Right cardiac atrium (tissue), 5 donors: ENCODE results near the gene NPY5R. TPM values are rescaled to one million over a fixed set of nuclear protein-coding genes. Genes with fewer than 3 reads are reported as not detected.
A peak's percentile ranks its signal among the peaks of the same experiment; 100 is the strongest.

Experiments
- ATAC-seq, 2 donors: fragments of 200-7000 bp; cut with Tn5 transposase; one replicate each; pipeline versions ENCODE4 v1.8.0 to v1.9.1; 2020; ENCODE audit warnings: moderate library complexity in 2 of 2, mild to moderate bottlenecking in 1 of 2
- DNase-seq, 3 donors: peaks; one replicate each; pipeline ENCODE4 v3.0.0-alpha.2; 2020
- H3K27ac ChIP-seq: one replicate; pipeline ENCODE4 v1.5.1; 2013; ENCODE audit warnings: mild to moderate bottlenecking, low read length, control low read depth, moderate library complexity
- H3K27me3 ChIP-seq: one replicate; pipeline ENCODE4 v1.6.1; 2013; ENCODE audit not compliant: control insufficient read depth, insufficient read depth
- H3K4me1 ChIP-seq: one replicate; pipeline ENCODE4 v1.6.1; 2013; ENCODE audit warnings: low read length; ENCODE audit not compliant: control insufficient read depth, insufficient read depth
- H3K4me3 ChIP-seq: one replicate; pipeline ENCODE4 v1.5.1; 2013; ENCODE audit warnings: low read length, control low read depth
- H3K9me3 ChIP-seq: one replicate; pipeline ENCODE4 v1.6.1; 2013; ENCODE audit warnings: low read length; ENCODE audit not compliant: control insufficient read depth
- WGBS: extraction: QIAGEN DNeasy Blood & Tissue Kit; methylation state at CpG from one replicate; pipeline ENCODE4 v1.1.7; 2013; 5-methylcytosine and 5-hydroxymethylcytosine counted together
- intact Hi-C, 4 donors: fragments of 100-400 bp; cut with DNase I; formaldehyde crosslinking; loops; one replicate each; pipeline versions ENCODE4 v1.11.0 to v1.14.0; 2022 to 2023
- long read RNA-seq, 4 donors: library from polyadenylated mRNA; unstranded; transcript quantifications; one replicate each; pipeline ENCODE4 v2.0.0, GENCODE V29; 2020 to 2021
- polyA plus RNA-seq: library from polyadenylated mRNA; stranded (reverse); fragments of 200-250 nt; gene quantifications from one replicate; pipeline ENCODE4 v1.2.3, GENCODE V29; 2013
- total RNA-seq, 4 donors: library from RNA; stranded (reverse); fragmentation: NEBNext Ultra II Directional; extraction: Animal tissue kit (Norgen Biotek cat#: 25700); gene quantifications; one replicate each; pipeline ENCODE4 v1.2.1, GENCODE V29; 2021
- donor health status: healthy with polysubstance abuse.
- donor health status: DM: no; HTN: yes; CAD: no.
- donor health status: DM: no; HTN: no; CAD: no.
- donor health status: DM: no; HTN: yes; CAD: no; lungs with severe emphysema.
- donor health status: DM: yes; HTN: yes; CAD: no.

NPY5R gene
- 1 to 10 TPM in 1 of 4 donors, under 1 TPM in 3; 0.25 to 2.0 (median 0.62) TPM for total RNA-seq
- polyA plus RNA-seq: 0.93 TPM
- long read RNA-seq, donor 1, transcript NPY5R-201 (4 exons, 1,843 nt): major isoform, 6 of 8 reads
- long read RNA-seq, donor 1, partial matches to known transcripts: 0 of 8 reads
- long read RNA-seq, donor 1, other reads (novel, unspliced or antisense): 2 of 8 reads
- long read RNA-seq, donor 2: 0 reads
- long read RNA-seq, donor 3, partial matches to known transcripts: 0 of 3 reads
- long read RNA-seq, donor 3, other reads (novel, unspliced or antisense): 2 of 3 reads
- long read RNA-seq, donor 4: 0 reads

DNA sequence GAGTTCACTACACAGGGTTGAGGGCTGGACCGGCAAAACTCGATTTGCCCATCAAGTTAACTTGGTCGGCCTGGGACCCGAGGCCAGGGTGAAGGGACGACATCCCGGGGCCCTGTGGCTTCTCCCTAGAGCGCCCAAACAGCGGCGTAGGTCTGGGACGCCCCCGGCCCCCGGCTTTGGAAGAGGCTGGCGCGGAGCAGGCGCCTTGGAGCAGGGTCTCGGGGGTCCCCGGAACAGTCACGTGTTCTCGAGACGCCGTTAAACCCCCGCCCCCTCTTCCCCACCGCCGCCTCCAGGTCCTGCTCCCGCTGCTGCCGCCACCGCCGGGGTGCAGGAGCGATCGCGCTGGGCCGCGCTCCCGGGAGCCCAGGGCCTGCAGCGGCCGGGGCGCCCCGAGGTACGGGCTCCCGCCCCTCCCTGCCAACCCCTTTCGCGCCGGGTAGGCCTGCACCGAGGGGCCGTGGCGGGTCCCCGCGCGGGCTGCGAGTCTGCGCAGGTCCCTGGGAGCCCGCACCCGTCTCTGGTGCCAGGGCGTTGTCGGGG lies at the start of gene NPY5R:
Gene NPY5R (plus strand): TSS at position 289 of the 543 bp plus-strand sequence. CDS start 6,382 bp downstream, outside the sequence.
- 1% methylated on average over 55 of the region's 55 CpGs for WGBS
- Histone ChIP-seq H3K27ac (peak within 1 kb of the TSS; percentile 27), H3K27me3 (no peaks in the 10 kb centered on the region), H3K4me1 (no peaks in the 10 kb centered on the region), H3K4me3 (peak within 1 kb of the TSS; percentile 51), H3K9me3 (no peaks in the 10 kb centered on the region)
- DNase-seq (peak in 2 of 3 donors; percentile 58 to 64), ATAC-seq (peak; percentile 84 to 90)
- intact Hi-C loops: no loop called here

DNA sequence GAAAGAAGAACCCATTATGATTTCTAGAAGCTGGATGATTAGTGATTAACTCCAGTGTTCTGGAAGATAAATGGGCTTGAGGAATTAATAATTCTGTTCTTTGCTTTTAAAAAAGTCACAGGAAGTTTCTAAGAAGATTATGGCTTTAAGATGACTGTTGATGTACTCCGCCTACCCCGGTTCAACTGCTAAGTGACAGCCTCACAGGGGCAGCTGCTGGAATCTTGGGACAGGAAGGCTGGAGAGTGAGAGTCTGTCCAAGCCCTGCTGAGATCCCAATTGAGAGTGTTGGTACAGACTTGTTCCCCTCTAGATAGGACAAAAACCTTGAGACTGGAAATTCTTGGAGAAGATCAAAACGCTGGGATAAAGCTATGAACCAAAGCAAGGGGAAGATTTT lies 48.6 kb upstream of the NPY5R start:
- Histone ChIP-seq H3K9me3 (no peaks in the 10 kb centered on the region), H3K27ac (no peak overlapping the region), H3K4me3 (no peak overlapping the region), H3K27me3 (no peaks in the 10 kb centered on the region), H3K4me1 (no peaks in the 10 kb centered on the region)
- intact Hi-C loops: no loop called here
- DNase-seq: no peak
- WGBS: 64% methylated on average over 3 of the region's 3 CpGs
- ATAC-seq: no peak

DNA sequence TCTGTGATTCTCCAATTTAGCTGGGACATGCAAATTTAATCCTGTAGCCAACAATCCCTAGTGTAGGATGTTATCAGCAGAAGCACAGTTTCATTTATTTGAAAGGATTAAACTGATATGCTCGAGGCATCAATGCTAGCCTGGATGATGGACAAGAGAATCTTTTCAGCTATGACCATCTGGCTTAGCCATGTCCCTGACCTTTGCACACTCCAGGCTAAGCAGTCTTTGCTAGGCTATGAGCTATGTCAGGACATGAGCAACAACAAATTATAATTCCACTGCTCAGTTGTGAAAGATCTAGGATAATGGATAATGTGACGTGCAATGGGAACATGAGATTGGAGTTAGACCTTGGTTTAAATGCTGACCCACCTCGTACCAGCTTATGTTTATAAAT lies 43.2 kb upstream of the NPY5R start:
- WGBS: 55% methylated on average over 3 of the region's 3 CpGs
- Histone ChIP-seq H3K9me3 (no peaks in the 10 kb centered on the region), H3K4me3 (no peak overlapping the region), H3K27me3 (no peaks in the 10 kb centered on the region), H3K4me1 (no peaks in the 10 kb centered on the region), H3K27ac (no peak overlapping the region)
- DNase-seq (no peak), ATAC-seq (no peak)
- intact Hi-C loops: no loop called here

DNA sequence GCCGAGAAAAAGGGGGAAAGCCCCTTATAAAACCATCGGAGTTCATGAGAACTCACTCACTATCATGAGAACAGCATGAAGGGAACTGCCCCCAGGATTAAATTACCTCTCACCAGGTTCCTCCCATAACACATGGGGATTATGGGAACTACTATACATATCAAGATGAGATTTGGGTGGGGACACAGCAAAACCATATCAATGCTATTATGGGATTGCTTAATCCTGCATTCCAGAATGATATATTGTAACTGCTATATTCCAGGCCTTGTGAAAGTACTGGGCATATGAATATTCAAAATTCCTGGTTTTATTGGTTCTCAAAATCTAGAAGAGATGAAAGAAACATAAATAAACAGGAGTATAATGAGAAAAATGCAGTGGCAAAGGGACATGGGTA lies 40.6 kb upstream of the NPY5R start:
- DNase-seq: no peak
- no peak overlapping the region for H3K4me3 ChIP-seq
- no peak overlapping the region for H3K27ac ChIP-seq
- WGBS: 94% methylated on average over 2 of the region's 2 CpGs
- intact Hi-C loops: no loop called here
- H3K4me1 ChIP-seq: no peaks in the 10 kb centered on the region
- no peaks in the 10 kb centered on the region for H3K27me3 ChIP-seq
- no peak for ATAC-seq
- H3K9me3 ChIP-seq: no peaks in the 10 kb centered on the region

DNA sequence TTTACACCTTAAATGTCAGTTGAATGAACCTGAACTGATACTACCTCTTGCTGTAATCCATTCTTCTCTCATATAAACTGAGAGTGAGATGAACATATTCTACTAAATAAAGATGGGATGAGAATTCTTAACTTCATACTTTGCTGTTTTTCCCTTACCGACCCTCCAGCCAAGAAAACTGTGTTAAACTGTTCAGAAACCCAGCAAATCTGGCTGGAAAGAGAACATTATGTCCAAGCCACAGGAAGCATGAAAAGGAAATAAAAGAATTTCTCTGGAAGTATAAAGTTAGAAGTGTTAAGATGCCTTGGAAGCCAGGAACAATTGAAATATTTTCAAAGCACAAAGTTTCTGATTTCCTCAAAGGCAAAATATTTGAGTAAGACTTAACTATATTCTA lies 34.2 kb upstream of the NPY5R start:
- DNase-seq: no peak
- no peaks in the 10 kb centered on the region for H3K27me3 ChIP-seq
- no peaks in the 10 kb centered on the region for H3K4me1 ChIP-seq
- no peak overlapping the region for H3K4me3 ChIP-seq
- 37% methylated on average over 1 of the region's 1 CpG for WGBS
- ATAC-seq: no peak
- no peaks in the 10 kb centered on the region for H3K9me3 ChIP-seq
- H3K27ac ChIP-seq: no peak overlapping the region
- intact Hi-C loops: no loop called here

DNA sequence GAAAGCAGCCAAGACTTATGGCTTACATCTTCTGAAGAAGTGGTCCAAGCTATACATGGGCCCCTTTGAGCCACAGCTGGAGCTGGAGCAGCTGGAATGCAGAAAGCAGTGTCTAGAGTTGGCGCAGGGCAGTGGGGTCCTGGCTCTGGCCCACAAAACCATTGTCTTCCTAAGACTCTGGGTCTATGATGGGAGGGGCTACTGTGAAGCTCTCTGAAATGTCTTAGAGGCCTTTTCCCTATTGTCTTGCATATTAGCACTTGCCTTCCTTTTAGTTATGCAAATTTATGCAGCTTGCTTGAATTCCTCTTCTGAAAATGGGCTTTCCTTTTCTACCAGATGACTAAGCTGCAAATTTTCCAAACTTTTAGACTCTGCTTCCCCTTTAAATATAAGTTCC lies 26.6 kb upstream of the NPY5R start:
- DNase-seq: no peak
- no peak for ATAC-seq
- intact Hi-C loops: no loop called here
- Histone ChIP-seq H3K4me3 (no peak overlapping the region), H3K4me1 (no peaks in the 10 kb centered on the region), H3K9me3 (peaks cover 4% of the 10 kb centered on the region), H3K27me3 (no peaks in the 10 kb centered on the region), H3K27ac (no peak overlapping the region)
- WGBS: 0% methylated on average over 1 of the region's 1 CpG

DNA sequence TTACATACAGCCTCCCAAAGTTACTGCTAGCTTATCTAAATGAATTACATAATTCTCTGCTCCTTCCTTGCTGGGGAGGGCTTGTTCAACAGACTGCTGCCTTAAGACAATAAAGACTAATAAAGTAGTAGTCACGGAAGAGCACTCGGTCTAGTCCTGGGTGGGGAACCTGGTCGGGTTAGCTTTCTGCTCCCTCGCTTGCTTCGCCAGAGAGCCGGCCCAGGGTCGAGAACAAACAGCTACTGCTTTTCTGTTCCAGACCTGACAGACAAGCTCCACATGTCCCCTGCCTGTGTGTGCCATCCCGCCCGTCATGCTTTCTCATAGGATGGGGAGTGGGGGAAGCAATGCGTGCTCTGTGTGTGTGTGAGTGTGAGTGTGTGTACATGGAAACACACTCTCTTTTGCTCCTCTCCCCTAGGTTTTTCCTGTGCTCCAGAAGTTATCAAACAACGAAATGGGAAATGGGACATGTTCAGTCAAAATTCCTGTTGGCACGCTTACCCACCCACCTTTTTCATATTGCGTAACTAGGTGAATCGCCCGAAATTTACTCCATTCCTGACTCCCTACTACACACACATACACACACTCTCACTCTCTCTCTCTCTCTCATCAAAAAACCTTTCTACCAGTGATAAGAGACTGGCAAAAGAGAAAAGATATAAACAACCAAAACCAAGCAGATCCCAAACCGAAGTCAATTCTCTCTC lies 12.6 kb upstream of the NPY5R start:
- no peaks in the 10 kb centered on the region for H3K4me1 ChIP-seq
- WGBS: 33% methylated on average over 16 of the region's 16 CpGs
- DNase-seq: peak in 2 of 3 donors; percentile 18 to 46
- no peaks in the 10 kb centered on the region for H3K9me3 ChIP-seq
- intact Hi-C loops: loop anchor here in 2 of 4 donors (5.0 to 10.0 kb wide), 2 partner anchors 686 to 834 kb away; no protein-coding TSS in a partner anchor
- no peaks in the 10 kb centered on the region for H3K27me3 ChIP-seq
- no peak overlapping the region for H3K27ac ChIP-seq
- H3K4me3 ChIP-seq: peak overlapping the region; percentile 60
- ATAC-seq: peak in 1 of 2 donors; percentile 20

DNA sequence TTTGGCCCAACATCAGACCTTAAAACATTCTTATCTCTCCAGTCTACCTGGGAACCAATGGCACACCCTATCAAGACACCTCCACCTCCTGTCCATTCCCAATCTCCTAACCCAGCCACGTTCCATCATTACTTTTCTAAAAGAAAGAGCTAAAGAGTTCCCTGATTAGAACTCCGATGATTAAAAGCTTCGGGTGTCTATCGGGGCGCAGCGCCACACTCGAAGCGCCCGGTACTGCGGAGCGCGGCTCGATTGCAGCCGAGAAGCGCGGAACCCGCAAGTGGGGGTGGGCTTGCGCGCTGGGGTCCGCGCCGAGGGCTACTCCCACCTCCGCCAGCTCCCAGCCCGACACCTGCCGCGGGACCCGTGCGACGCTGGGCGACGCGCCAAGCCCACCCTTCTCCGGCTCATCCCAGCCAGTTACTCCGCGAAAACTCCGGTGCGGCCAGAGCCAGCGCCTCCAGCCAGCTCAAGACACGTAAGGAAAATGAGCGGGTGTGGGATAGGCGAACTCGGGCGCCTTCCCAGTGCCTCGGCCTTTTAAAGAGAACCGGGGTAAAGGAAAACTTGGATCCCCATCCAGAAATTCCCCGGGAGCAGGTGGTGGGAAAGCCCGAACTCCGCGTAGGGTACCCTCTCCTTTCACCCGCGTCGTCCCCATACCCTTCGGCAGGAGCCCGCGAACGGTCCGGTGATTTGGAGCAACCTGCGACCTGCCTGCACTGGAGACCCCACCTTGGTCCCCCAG lies 11.9 kb upstream of the NPY5R start:
- Histone ChIP-seq H3K27ac (no peak overlapping the region), H3K9me3 (no peaks in the 10 kb centered on the region), H3K4me3 (peak overlapping the region; percentile 60), H3K27me3 (no peaks in the 10 kb centered on the region), H3K4me1 (no peaks in the 10 kb centered on the region)
- DNase-seq (peak; percentile 33 to 76 (median 69)), ATAC-seq (peak; percentile 72 to 74)
- 2% methylated on average over 58 of the region's 58 CpGs for WGBS
- intact Hi-C loops: loop anchor here in 2 of 4 donors (5.0 to 10.0 kb wide), 2 partner anchors 687 to 835 kb away; no protein-coding TSS in a partner anchor

DNA sequence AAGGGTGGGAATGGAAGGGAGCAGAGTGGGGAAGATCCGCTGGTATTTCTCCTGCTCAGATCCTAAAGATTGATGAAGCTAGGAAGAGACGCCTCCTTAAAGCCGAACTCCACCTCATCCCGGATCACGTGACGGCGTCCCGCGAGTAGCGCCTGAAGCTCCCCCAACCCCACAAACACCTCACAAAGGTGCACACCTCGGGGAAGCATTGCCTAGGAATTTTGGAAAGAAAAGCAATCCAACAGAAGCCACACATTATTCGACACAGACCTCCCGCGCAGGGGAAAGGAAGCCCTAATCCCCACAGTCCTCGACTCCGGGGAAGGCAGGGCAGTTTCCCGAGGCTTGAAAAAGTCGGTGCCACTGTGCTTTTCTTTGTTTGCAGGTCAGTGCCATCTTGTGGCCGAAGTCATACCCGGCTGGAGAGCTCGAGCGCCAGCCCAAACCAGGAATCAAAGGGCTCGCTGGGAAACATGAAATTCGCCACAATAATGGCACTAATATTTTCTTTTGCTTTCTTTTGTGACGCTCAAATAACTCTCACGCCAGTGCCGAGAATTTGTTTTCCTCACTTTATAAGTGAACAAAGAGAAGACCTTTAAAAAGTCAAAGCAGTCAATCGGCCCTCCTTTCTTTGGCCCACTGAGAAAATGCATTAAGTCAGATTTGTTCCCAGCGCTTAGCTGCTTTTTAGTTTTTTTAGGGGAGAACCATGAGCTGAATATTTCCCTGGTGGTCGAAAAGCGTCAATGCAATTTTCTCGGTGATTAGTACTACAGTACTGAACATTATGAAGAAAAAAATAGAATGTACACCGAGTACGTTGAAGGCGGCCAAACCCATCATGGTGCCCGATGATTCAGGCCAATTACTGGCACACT lies 10.9 kb upstream of the NPY5R start, which contains the start of gene NPY1R:
Gene NPY1R (minus strand): TSS at position 71 of the 881 bp plus-strand sequence. CDS start 6,042 bp downstream, outside the sequence.
- no peaks in the 10 kb centered on the region for H3K27me3 ChIP-seq
- ATAC-seq (peak; percentile 94 to 95), DNase-seq (peak; percentile 69 to 88 (median 82))
- no peak within 1 kb of the TSS for H3K27ac ChIP-seq
- 8% methylated on average over 36 of the region's 36 CpGs for WGBS
- H3K4me3 ChIP-seq: peak within 1 kb of the TSS; percentile 60
- H3K4me1 ChIP-seq: no peaks in the 10 kb centered on the region
- no peaks in the 10 kb centered on the region for H3K9me3 ChIP-seq
- intact Hi-C loops: loop anchor here in 2 of 4 donors (5.0 to 10.0 kb wide), 2 partner anchors 688 to 835 kb away; no protein-coding TSS in a partner anchor

DNA sequence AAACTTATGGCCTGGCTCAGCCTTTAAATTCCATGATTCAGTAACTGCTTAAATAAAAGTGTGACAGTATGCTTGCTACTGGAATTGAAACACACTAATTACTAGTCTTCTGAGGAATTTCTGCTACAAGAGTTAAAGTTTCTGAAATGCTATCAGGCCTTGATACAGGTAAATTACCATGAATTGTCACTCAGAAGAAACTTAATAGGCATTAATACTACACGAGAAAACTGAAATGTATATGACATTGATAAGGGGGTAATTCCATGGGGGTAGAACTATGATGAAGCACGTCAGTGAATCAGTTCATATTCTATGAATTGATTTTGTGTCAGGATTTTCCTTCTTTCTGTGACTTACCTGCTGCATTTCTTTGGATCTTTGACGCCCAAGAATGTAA lies 8.3 kb upstream of the NPY5R start:
- no peaks in the 10 kb centered on the region for H3K27me3 ChIP-seq
- DNase-seq (no peak), ATAC-seq (no peak)
- H3K4me1 ChIP-seq: no peaks in the 10 kb centered on the region
- H3K4me3 ChIP-seq: no peak overlapping the region
- no peak overlapping the region for H3K27ac ChIP-seq
- intact Hi-C loops: loop anchor here in 1 of 4 donors (10.0 kb wide), 1 partner anchor 691 kb away; no protein-coding TSS in a partner anchor
- H3K9me3 ChIP-seq: no peaks in the 10 kb centered on the region
- WGBS: 87% methylated on average over 3 of the region's 3 CpGs
